Right lung (tissue), 10 donors: ENCODE results near the gene TAF11L6. TPM values are rescaled to one million over a fixed set of nuclear protein-coding genes. Genes with fewer than 3 reads are reported as not detected.
"Not testable (repeated sequence)": the region's sequence is repeated elsewhere in the genome, so short reads cannot be mapped to it uniquely, and the experiment has no call there.

Source experiments
- DNase-seq, 2 donors: peaks; one replicate each; pipeline ENCODE4 v3.0.0-alpha.2; 2013
- long read RNA-seq, 8 donors: transcript quantifications; one replicate each; lab custom pipeline, GENCODE V29; 2026
- polyA plus RNA-seq, 5 donors: library from polyadenylated mRNA; unstranded; fragments of 120-200 nt; gene quantifications; one replicate each; pipeline versions ENCODE4 v1.2.1 to v1.2.3, GENCODE V29; 2013; ENCODE audit warnings: inconsistent platforms in 1 of 5, low replicate concordance in 1 of 5; ENCODE audit not compliant: insufficient read length in 5 of 5, insufficient read depth in 1 of 5

TAF11L6 gene
- polyA plus RNA-seq = not detected
- long read RNA-seq, donor 1 = 0 reads
- long read RNA-seq, donor 2 = 0 reads
- long read RNA-seq, donor 3 = 0 reads
- long read RNA-seq, donor 4 = 0 reads
- long read RNA-seq, donor 5 = 0 reads
- long read RNA-seq, donor 6 = 0 reads
- long read RNA-seq, donor 7 = 0 reads
- long read RNA-seq, donor 8 = 0 reads

DNA sequence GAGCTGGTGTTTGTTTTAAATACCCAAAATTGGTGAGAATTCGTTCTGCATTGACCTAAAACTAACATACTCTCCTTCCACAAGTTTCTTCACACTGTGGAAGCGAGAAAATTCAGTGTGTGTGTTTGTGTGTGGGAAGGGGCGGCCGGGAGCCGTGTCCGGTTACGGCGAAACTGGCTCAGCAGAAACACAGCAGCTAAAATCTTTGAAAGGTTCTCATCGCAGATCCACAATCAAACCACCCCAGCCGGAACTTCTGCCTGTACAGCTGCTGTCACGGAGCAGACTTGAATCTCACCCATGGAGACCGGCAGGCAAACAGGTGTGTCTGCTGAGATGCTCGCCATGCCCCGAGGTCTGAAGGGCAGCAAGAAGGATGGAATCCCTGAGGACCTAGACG, at the start of gene TAF11L6:
TAF11L6 (plus strand) TSS at position 301 of the 400 bp plus-strand sequence.
- not testable (repeated sequence) for DNase-seq

DNA sequence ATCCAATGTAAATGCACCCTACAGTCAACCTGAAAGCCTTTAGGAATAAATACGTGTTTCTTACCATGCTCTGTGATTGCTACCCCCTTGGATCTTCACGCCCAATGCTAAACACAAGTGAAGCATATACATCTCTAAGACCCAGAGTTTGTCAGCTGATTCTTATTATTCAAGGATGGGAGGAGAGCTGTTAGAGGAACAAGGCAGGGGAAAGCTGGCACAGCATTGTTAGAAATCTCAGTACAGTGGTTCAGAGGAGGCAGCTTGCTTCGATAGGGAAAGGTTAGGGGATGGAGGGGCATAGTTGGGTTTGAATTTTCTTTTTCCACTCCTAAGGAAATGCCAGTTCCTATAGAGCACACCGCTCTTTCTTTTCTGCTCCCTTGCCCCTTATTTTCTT, 47.1 kb upstream of the TAF11L6 start:
- DNase-seq = no peak

DNA sequence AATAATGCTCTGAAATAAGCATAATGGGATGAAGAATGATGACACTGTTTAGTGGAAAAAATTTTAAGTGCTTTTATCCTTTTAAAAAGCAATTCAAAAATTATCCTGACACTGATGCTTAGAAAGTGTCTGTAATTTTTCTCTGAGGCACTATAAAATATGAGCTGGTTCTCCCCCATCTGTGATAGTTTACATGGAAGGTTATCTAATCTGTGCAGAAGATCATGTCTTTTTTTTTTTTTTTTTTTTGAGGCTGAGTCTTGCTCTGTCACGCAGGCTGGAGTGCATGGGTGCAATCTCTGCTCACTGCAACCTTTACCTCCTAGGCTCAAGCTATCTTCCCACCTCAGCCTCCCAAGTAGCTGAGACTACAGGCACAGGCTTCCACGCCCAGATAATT, 45.7 kb upstream of the TAF11L6 start:
- DNase-seq = no peak

DNA sequence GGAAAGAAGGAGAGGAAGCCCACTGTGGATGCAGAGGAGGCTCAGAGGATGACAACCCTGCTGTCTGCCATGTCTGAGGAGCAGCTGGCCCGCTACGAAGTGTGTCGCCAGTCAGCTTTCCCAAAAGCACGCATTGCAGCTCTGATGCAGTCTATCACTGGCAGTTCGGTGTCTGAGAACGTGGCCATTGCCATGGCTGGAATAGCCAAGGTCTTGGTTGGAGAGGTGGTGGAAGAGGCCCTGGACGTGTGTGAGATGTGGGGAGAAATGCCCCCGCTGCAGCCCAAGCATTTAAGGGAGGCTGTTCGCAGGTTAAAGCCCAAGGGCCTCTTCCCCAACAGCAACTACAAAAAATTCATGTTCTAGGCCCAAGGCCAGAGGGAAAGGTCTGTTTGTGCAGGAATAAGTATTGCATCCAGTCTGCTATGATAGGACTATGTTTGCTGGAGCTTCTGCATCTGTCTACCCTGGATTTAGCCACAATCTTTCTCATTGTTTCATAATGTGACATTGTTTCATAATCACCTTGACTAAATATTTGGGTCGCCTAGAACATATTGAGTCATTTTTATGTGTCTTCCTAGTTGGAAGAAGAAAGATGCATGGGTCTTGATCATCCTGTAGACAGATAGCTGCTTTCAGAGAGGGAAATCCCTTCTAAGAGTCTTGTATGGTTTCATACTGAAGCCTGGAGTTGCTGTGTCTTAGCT, 41.9 kb upstream of the TAF11L6 start:
- DNase-seq = not testable (repeated sequence)

DNA sequence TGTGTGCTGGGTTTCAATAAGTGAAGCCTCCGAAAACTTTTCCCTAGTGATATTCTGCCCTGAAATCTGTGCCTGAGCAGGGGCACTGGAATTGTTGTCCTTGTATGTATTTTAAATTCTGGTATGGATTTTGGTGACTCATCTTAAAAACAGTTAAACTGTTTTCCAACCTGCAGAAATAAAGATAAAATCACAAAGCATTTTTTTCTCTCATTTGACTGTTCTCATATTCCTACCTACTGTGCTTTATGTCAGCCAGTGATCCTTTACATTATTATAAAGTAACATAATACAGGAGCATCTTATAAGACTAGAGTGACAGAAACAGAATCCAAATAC, 41.3 kb upstream of the TAF11L6 start:
- DNase-seq = no peak

DNA sequence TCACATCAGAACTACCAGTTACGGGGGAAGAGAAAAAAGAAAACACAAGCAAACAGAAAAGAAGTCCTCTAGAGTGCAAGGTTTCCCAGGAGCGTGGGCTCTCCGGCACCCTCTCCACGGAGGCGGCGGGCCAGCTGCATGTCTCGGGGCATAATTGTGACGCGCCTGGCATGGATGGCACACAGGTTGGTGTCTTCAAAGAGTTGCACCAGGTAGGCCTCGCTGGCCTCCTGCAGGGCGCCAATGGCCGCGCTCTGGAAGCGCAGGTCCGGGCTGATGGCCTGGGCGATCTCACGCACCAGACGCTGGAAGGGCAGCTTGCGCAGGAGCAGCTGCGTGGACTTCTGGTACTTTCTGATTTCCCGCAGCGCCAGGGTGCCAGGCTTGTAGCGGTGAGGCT, 37.2 kb upstream of the TAF11L6 start:
- not testable (repeated sequence) for DNase-seq

DNA sequence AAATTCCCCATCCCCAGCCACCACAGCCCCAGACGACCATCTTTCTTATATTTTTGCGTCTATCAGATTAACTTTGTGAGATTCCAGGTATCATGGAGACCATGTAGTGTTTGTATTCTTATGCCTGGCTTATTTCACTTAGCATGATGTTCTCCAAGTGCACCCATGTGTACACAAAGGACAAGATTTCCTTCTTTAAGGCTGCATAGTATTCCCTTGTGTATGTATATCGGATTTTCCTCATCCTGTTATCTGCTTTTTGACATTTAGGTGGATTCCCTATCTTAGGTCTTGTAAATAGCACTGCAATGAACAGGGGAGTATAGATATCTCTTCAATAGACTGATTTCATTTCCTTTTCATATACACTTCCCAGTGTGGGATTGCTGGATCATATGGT, 35.7 kb upstream of the TAF11L6 start:
- DNase-seq = no peak

DNA sequence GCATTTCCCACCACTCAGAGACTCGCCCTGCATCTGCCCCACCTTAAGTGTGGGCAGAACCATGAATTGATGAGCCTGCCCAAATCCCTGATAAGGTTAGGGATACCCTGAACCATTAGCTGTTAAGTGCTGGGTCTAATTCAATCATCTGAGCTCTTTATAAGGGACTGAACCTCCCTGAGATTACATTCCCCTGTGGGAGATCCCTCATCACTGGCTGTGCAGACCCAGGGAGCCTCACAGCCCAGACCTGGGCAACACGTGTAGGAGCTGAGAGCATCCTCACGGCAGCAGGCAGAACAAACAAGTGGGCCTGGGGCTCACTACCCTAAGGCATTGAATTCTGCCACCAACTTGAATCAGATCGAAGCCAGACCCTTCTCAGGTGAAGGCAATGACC, 31.0 kb upstream of the TAF11L6 start:
- no peak for DNase-seq

DNA sequence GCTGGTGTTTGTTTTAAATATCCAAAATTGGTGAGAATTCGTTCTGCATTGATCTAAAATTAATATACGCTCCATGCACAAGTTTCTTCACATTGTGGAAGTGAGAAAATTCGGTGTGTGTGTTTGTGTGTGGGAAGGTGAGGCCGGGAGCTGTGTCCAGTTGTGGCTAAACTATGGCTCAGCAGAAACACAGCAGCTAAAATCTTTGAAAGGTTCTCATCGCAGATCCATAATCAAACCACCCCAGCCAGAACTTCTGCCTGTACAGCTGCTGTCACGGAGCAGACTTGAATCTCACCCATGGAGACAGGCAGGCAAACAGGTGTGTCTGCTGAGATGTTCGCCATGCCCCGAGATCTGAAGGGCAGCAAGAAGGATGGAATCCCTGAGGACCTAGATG, 30.5 kb upstream of the TAF11L6 start, which contains the start of gene TAF11L2:
TAF11L2 (plus strand) TSS at position 301 of the 400 bp plus-strand sequence.
- not testable (repeated sequence) for DNase-seq

DNA sequence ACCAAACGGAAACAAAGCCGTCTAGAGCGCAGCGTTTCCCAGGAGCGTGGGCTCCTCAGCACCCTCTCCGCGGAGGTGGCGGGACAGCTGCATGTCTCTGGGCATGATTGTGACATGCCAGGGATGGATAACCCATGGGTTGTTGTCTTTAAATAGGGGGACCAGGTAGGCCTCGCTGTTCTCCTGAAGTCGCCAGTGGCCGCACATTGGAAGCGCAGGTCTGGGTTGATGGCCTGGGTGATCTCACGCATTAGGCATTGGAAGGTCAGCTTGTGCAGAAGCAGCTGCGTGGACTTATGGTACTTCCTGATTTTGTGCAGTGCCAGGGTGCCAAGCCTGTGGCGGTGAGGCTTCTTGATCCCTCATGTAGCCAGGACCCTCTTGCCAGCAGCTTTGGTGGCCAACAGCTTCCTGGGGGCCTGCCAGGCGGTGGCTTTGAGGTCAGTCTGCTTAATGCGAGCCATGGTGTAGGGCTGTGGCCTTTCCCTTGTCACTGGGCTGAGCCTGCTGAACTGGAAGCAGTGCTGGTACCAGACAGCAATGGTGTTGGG, 16.6 kb upstream of the TAF11L6 start:
- DNase-seq = no peak

DNA sequence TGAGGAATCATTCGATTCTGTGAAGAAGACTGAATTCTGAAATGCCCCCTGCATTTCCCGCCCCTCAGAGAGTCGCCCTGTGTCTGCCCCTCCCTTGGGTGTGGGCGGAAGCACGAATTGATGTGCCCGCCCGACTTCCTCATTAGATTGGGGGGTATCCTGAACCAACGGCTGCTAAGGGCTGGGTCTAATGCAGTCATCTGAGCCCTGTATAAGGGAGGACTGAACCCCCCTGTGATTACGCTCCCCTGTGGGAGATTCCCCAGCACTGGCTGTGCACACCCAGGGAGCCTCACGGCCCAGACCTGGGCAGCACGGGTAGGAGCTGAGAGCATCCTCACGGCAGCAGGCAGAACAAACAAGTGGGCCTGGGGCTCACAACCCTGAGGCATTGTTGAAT, 10.9 kb upstream of the TAF11L6 start:
- DNase-seq = not testable (repeated sequence)

DNA sequence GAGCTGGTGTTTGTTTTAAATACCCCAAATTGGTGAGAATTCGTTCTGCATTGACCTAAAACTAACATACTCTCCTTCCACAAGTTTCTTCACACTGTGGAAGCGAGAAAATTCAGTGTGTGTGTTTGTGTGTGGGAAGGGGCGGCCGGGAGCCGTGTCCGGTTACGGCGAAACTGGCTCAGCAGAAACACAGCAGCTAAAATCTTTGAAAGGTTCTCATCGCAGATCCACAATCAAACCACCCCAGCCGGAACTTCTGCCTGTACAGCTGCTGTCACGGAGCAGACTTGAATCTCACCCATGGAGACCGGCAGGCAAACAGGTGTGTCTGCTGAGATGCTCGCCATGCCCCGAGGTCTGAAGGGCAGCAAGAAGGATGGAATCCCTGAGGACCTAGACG, 10.4 kb upstream of the TAF11L6 start, which contains the start of gene TAF11L3:
TAF11L3 (plus strand) TSS at position 301 of the 400 bp plus-strand sequence.
- not testable (repeated sequence) for DNase-seq

DNA sequence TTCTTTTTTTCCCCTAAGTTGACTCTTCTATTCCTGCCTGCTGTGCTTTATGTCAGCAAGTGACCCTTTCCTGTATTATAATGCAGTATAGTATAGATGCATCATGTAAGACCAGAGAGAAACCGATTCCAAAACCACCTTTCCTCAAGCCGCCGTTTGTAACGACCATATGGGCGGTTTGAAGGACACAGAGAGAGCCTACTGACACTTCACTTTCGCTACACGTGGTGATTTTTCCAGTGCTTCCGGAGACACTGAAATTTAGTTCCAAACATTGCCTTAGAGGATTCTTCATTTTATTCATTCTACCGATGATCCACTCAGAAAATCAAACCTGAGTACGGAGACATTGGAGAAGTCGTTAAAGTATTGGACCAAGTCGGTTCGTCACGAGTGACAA, 9.0 kb upstream of the TAF11L6 start:
- DNase-seq = not testable (repeated sequence)

DNA sequence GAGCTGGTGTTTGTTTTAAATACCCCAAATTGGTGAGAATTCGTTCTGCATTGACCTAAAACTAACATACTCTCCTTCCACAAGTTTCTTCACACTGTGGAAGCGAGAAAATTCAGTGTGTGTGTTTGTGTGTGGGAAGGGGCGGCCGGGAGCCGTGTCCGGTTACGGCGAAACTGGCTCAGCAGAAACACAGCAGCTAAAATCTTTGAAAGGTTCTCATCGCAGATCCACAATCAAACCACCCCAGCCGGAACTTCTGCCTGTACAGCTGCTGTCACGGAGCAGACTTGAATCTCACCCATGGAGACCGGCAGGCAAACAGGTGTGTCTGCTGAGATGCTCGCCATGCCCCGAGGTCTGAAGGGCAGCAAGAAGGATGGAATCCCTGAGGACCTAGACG, 7.0 kb upstream of the TAF11L6 start, which contains the start of gene TAF11L4:
TAF11L4 (plus strand) TSS at position 301 of the 400 bp plus-strand sequence.
- DNase-seq = not testable (repeated sequence)

DNA sequence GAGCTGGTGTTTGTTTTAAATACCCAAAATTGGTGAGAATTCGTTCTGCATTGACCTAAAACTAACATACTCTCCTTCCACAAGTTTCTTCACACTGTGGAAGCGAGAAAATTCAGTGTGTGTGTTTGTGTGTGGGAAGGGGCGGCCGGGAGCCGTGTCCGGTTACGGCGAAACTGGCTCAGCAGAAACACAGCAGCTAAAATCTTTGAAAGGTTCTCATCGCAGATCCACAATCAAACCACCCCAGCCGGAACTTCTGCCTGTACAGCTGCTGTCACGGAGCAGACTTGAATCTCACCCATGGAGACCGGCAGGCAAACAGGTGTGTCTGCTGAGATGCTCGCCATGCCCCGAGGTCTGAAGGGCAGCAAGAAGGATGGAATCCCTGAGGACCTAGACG, 3.5 kb upstream of the TAF11L6 start, which contains the start of gene TAF11L5:
TAF11L5 (plus strand) TSS at position 301 of the 400 bp plus-strand sequence.
- not testable (repeated sequence) for DNase-seq

DNA sequence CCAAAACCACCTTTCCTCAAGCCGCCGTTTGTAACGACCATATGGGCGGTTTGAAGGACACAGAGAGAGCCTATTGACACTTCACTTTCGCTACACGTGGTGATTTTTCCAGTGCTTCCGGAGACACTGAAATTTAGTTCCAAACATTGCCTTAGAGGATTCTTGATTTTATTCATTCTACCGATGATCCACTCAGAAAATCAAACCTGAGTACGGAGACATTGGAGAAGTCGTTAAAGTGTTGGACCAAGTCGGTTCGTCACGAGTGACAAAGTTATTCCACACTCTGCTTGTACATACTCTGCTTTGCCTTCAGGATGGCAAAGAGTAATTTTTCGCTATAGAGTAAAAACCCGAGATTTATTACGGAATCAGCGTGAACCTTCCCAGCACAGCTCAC, 2.0 kb upstream of the TAF11L6 start:
- DNase-seq = peak in 1 of 2 donors; percentile 0

Other genes starting within 250 kb of the TAF11L6 start
- not detected for gene TAF11L2, start 30.4 kb upstream of the TAF11L6 start, polyA plus RNA-seq
- not detected for gene TAF11L3, start 10.3 kb upstream of the TAF11L6 start, polyA plus RNA-seq
- gene TAF11L4, start 6.9 kb upstream of the TAF11L6 start, polyA plus RNA-seq = not detected
- gene TAF11L5, start 3.4 kb upstream of the TAF11L6 start, polyA plus RNA-seq = not detected
- gene TAF11L7, start 57.1 kb downstream of the TAF11L6 start, polyA plus RNA-seq = not detected
- not detected for gene TAF11L8, start 62.3 kb downstream of the TAF11L6 start, polyA plus RNA-seq
- not detected for gene TAF11L9, start 65.7 kb downstream of the TAF11L6 start, polyA plus RNA-seq
- not detected for gene TAF11L10, start 69.2 kb downstream of the TAF11L6 start, polyA plus RNA-seq
- not detected for gene TAF11L11, start 75.5 kb downstream of the TAF11L6 start, polyA plus RNA-seq
- not detected for gene TAF11L12, start 81.7 kb downstream of the TAF11L6 start, polyA plus RNA-seq
- gene TAF11L13, start 103.4 kb downstream of the TAF11L6 start, polyA plus RNA-seq = not detected
- not detected for gene TAF11L14, start 105.8 kb downstream of the TAF11L6 start, polyA plus RNA-seq